GM19023 (cell line): ENCODE data around the gene RFX4.

Experiments used
- ATAC-seq: cut with Tn5 transposase; IDR thresholded peaks from one replicate; pipeline ENCODE4 v1.9.1; 2021; ENCODE audit warnings: mild to moderate bottlenecking, moderate library complexity; ENCODE audit not compliant: unreplicated experiment

The RFX4 gene

DNA sequence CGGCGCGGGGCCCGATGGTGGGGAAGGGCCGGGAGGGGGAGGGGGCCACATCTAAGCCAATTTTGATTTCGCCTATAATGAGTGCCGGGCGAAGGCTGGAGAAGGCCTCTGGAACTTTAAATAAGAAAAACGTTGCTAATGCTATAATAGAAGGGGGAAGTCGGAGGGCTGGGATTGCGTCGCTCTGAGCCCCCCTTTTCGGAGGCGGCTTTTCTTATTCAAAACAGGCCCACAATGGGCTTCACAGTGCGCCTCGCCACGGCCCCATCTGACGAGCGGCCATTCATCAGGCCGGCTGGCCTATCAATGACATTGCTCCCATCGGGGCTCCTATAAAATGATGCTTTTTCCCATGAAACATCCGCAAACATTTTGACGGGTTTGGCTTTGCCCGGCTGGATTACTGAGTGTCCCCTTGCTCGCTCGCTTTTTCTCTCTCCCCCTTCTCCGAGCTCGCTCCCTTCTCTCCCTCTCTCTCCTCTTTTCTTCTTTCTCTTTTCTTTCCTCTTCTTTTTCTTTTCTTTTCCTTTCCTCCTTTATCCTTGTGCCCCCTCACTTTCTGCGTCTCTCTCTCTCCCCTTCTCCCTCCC lies at the start of gene RFX4:
Gene RFX4 (plus strand): TSS at position 364 of the 590 bp plus-strand sequence. CDS start 317 bp downstream, outside the sequence.
- no peak for ATAC-seq

DNA sequence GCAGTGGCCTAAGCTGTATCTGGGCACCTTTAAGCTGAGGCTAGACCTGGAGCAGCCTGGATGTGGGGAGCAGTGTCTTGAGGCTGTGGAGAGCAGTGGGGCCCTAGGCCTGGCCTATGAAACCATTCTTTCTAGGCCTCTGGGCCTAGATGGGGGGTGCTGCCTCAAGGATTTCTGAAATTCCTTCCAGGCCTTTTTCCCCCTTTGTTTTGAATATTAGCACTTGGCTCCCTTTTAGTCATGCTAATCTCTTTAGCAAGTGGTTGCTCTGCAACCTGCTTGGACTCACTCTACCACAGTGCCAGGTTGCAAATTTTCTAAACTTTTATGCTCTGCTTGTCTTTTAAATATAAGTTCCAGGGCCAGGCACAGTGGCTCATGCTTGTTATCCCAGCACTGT lies 41.6 kb upstream of the RFX4 start:
- ATAC-seq: no peak

GRCh38 chr12:106551410-106551809 lies 31.4 kb upstream of the RFX4 start:
- ATAC-seq: no peak

- ATAC-seq: no peak
Observed at GRCh38 chr12:106552228-106552627, 30.6 kb upstream of the RFX4 start.

- ATAC-seq: no peak
Observed at GRCh38 chr12:106564678-106565329, 18.0 kb upstream of the RFX4 start.

- ATAC-seq: no peak
Observed at GRCh38 chr12:106566771-106567170, 16.0 kb upstream of the RFX4 start.

DNA sequence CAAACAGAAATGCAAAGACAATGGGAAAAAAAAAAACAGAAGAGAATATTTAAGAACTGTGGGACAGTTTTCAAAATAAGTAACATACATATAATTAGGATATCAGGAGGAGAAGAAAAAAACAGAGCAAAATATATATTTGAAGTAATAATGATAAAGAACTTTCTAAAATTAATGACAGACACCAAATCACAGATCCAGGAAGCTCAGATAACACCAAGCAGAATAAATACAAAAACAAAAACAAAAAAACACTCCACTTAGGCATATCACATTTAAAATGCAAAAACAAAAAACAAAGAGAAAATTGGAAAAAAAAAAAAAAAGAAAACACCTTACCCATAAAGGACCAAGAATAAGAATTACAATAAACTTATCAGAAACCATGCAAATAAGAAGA lies 9.6 kb upstream of the RFX4 start:
- no peak for ATAC-seq

DNA sequence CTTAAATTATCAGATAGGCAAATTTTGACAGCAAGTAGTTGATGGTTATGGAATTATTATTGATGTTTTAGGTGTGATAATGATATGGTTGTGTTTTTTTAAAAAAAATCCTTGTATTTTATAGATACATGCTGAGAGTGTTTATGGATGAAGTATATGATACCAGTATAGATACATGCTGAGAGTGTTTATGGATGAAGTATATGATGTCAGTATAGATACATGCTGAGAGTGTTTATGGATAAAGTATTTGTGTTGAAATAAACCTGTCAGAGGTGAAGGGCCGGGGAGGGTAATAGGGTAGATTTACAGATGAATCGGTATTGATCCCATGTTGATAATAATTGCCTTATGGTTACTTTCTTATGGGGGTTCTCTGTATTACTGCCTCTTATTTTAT lies 6.0 kb upstream of the RFX4 start:
- no peak for ATAC-seq

GRCh38 chr12:106580671-106581508 lies 1.9 kb upstream of the RFX4 start:
- no peak for ATAC-seq

DNA sequence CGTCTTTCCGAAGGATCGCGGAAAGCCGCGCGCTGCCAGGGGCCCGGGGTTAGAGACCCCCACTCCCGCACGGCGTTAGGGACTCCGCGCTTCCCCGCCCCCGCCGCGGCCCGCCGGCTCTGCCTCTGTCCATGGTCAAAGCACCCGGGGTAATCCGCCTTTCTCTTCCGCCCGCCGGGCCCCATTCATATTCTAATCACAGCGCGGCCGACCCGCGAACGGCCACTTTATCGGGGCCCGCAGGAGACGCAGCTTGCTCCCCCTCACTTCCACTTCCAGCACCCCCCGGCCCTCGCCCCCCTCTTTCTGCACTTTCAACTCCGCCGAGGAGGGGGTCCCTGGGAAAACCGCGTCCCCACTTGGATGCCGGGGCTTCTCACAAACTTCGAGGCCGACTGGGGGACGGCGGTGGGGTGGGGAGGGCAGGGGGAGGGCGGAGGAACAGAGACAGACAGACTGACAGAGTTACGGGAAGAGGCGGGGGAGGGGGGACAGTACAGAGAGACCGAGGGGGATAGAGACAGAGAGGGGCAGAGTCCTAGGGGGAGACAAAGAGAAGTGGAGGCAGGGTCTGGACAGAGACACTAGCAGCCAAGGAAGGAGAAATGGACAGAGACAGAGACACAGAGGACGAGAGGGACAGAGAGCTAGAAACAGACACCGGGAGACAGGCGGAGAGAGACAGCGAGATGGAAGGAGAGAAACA lies 1.1 kb upstream of the RFX4 start:
- ATAC-seq: no peak

GRCh38 chr12:106582249-106582591 lies 584 bp upstream of the RFX4 start:
- no peak for ATAC-seq

DNA sequence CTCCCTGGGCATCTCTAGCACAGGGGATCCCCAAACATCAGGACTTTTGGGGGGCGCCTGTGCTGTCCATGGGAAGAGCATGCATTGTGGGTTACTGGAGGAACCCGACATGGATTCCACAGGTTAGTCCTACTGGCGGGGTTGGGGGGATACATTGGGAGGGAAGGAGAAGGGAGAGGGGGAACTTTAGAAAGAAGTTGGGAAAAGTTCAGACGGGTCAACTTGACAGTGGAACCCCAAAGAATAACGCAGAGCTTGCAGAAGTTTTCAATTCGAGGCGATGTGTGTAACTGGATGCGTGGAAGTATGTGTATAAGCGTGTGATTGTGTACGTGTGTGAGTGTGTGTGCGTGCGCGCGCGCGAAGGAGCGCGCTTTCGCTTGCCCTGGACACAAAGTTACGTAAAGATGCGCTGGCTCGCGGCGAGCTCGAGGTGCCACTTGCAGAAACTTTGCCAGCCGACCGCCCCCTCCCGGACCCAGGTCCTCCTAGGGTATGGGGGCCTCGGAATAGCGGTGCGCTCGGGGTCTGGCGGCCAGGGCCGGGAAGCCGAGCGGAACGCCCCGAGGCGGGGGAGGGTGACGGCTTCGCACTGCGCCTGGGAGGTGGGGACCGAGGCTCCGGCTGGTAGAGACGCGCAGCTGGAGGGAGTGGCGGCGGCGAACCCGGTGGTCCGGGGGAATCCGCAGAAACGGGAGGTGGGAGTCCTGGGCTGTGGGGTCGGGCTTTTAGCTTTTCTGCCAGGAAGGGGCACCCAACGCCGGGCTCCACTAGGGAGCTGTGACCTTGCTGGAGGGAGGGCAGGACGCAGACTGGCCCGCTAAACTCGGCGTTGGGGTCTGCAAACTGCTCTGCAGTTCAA lies 669 bp downstream of the RFX4 start:
- no peak for ATAC-seq

GRCh38 chr12:106584104-106585064 lies 1.6 kb downstream of the RFX4 start:
- no peak for ATAC-seq

GRCh38 chr12:106585105-106585520 lies 2.3 kb downstream of the RFX4 start:
- no peak for ATAC-seq

- ATAC-seq: no peak
Observed at GRCh38 chr12:106585521-106586277, 2.9 kb downstream of the RFX4 start.

- ATAC-seq: no peak
Observed at GRCh38 chr12:106586278-106586802, 3.5 kb downstream of the RFX4 start.

- no peak for ATAC-seq
Observed at GRCh38 chr12:106586803-106587684, 4.2 kb downstream of the RFX4 start.
